ENCODE results near the gene BRPF1.

BRPF1 gene, protein sequence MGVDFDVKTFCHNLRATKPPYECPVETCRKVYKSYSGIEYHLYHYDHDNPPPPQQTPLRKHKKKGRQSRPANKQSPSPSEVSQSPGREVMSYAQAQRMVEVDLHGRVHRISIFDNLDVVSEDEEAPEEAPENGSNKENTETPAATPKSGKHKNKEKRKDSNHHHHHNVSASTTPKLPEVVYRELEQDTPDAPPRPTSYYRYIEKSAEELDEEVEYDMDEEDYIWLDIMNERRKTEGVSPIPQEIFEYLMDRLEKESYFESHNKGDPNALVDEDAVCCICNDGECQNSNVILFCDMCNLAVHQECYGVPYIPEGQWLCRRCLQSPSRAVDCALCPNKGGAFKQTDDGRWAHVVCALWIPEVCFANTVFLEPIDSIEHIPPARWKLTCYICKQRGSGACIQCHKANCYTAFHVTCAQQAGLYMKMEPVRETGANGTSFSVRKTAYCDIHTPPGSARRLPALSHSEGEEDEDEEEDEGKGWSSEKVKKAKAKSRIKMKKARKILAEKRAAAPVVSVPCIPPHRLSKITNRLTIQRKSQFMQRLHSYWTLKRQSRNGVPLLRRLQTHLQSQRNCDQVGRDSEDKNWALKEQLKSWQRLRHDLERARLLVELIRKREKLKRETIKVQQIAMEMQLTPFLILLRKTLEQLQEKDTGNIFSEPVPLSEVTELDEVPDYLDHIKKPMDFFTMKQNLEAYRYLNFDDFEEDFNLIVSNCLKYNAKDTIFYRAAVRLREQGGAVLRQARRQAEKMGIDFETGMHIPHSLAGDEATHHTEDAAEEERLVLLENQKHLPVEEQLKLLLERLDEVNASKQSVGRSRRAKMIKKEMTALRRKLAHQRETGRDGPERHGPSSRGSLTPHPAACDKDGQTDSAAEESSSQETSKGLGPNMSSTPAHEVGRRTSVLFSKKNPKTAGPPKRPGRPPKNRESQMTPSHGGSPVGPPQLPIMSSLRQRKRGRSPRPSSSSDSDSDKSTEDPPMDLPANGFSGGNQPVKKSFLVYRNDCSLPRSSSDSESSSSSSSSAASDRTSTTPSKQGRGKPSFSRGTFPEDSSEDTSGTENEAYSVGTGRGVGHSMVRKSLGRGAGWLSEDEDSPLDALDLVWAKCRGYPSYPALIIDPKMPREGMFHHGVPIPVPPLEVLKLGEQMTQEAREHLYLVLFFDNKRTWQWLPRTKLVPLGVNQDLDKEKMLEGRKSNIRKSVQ (N-terminal part only)

GRCh38 chr3:9731206-9732079 lies at the start of gene BRPF1:
BRPF1 (plus strand) TSS chr3:9731735; CDS start chr3:9734141, 2,406 bp downstream.
- peak; percentile 99 for DNase-seq

DNA sequence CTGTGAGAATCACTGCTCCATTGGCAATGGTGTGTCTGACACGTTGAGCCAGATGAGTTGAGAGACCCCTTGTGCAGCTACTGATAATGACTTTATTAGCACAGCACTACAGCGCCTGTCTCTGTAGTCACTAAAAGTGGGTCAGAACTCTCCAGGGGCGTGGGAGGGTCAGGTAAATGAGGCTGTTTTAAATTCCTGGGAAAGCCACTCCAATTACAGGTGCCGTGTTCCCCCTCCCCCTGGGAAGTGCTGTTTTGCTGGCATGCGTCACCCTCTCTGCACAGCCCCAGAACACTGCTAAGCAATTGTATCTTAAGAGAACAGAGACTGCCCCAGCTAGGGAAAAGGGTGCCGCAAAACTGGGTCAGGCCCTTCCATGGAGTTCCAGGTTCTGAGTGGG lies 49.4 kb upstream of the BRPF1 start:
- DNase-seq = no peak

DNA sequence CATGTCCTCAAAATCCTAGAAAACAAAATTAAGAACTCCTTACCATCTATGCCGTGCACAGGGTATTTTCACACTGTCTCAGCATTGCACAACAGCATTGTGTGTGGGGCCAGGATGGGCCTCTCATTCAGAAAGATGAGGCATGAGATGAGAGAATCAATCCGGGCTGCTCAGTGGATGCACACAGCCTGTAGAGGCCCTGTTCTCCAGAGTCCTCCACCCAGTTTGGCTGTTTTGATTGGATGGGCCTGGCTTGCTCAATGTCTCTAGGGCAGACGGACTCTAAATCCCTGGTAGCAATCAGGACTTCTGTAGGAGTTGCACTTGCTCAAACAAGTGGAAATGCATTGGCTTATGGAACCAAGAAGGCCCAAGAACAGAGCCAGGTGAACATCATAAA lies 48.1 kb upstream of the BRPF1 start:
- no peak for DNase-seq

DNA sequence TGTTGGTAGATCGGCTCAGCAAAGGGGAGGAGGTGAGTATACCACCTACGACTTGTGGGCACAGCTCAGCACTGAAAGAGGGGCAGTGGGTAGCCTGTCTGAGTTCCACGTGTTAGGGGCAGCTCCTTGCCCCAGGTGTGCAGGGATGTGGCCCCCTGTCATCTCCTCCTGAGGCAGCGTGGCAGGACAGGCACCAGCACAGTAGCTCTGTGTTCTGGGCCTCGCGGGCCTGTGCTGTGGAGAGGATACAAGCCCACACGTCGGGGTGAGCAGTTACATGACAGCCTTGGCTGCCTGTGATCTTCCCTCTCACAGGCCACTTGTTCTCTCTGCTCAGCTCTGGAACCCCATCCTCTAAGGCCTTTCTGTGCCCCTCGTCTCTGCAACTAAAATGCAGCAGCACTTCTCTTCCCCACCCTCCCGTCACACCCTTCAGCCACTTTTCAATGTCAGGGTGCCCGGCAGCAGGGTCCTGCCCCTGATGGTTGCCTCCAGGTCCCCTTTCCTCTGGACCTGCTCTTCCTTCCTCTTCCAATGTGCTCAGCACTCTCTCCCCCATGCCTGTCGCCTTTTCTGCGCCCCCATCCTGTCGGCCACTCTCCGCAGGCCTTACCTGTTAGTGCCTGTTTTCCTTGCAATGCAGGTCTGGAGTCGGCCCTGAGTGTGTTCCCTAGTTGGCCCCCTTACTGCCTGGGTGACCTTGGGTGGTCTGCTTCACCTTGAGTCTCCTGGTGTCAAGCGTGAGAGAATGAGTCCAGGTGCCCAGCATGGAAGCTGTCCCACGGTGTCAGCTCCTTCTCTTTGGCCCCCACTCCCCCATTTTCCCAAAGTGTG lies 46.1 kb upstream of the BRPF1 start:
- no peak for DNase-seq

DNA sequence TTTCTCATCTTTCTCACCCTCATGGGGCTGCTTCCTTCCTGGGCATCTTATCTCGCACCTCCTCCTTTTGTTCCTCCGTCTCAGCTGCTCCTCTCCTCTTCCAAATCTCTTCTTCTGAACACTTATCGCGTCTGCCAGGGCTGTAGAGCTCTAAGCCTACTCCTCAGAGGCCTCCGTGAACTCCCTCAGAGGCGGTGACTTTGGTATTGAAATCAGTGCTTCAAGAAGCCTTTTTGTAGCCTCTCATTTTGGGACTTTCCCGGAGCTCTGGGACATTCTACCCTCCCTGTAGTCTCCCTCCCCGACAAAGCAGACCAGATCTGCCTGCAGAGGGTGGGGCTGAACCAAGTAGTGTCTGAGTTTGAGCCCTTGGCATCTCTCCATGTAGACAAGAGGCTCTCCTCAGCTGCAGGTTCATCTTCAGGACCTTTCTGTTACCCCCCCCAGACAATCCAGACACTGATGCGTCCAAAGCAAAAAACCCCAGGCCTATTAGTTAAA lies 45.4 kb upstream of the BRPF1 start:
- DNase-seq = no peak

DNA sequence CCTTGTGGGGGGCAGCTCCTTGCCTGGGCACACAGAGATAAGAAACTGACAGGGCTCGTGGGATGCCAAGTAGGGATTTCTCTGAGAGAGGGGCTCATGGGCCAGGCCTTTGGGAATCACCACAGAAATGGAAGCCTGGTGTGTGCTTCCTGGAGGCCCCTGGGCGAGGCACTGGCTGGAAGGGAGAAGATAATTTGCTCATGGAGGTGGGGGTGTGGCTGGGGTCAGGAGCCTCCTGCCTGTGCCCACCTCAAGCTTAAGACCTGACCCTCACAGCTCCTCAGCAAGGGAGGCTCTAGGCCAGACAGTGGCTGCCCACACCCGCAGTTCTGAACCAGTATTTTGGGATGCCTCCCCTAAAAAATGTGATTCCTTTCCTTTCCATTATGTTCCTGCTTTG lies 44.8 kb upstream of the BRPF1 start:
- DNase-seq = no peak

DNA sequence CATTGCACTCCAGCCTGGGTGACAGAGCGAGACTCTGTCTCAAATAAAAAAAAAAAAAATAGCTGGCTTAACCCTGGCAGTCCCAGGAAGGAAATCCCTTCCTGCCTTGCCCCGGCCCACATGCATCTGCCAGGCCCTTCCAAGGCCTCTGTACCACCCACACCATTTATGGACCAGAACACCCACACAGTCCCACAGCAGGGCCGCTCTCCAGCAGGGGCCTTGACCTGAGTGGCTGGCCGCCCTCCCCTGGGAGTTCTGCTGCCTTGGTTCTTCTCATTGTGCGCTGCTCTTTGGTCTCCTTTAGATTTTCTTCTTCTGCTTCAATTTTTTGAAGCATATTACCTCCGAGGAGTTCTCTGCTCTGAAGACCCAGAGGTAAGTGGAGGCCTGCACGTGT lies 44.0 kb upstream of the BRPF1 start:
- no peak for DNase-seq

- DNase-seq = no peak
Observed at GRCh38 chr3:9688961-9689360, 42.6 kb upstream of the BRPF1 start.

DNA sequence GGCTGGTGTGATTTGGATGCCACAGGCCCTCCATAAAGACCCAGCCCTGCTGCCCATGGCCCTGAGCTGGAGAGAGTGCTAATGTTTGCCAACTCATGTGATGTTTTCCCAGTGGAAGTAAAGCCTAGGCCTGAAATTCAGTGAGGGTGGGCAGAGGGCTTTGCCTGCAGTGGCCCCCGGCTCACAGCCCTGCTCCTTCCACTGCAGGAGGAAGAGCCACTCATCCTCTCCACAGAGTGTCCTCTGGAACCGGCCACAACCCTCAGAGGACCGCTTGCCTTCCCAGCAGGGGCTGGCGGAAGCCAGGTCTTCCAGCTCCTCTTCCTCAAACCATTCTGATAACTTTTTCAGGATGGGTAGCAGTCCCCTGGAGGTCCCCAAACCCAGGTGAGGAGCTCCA lies 41.8 kb upstream of the BRPF1 start:
- DNase-seq = no peak

DNA sequence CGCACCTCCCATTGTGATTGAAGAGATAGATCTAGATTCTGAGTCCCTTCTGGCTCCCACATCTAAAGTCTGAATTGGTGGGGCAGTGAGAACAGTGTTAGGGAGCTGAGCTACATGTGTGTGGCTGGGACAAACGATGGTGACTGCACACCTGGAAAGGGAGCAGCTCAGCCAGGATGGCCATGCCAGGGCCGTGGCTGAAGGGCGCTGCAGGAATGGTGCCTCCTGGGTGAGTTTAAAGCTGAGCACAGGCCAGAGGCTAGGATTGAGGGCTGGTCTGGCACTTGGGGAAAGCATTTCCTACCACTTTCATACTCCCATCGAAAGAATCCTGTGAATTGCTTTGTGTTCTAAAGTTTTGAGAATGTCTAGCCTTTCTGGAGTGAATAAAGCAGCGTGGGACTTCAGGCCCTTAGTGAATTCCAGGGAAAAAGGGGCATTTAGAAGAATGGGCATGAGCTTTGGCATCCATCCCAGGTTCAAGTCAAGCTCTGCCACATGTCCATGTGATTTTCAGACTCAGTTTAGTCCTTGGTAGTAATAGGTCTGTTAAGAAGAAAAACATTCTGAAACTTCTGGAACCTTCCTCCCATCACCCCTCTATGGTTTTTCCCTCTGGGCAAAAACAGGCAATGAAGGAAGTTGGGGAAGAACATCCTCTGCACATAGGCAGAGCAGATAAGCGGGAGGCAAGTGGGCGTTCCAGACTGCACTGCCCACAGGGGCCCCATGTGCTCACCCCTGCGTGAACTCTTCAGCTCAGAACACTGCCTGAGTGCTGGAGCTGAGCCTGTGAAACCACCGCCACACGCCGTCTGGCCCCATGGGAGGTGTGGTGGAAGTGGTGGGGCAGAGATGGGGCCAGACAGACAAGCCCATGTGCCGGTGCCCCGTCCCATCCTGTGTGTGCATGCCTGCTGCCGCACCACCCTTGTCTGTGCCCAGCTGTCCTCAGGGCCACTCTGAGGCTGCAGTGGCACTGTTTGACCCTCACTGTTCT lies 40.8 kb upstream of the BRPF1 start:
- DNase-seq = no peak

GRCh38 chr3:9691636-9692035 lies 39.9 kb upstream of the BRPF1 start:
- no peak for DNase-seq

GRCh38 chr3:9692416-9692815 lies 39.1 kb upstream of the BRPF1 start:
- no peak for DNase-seq

DNA sequence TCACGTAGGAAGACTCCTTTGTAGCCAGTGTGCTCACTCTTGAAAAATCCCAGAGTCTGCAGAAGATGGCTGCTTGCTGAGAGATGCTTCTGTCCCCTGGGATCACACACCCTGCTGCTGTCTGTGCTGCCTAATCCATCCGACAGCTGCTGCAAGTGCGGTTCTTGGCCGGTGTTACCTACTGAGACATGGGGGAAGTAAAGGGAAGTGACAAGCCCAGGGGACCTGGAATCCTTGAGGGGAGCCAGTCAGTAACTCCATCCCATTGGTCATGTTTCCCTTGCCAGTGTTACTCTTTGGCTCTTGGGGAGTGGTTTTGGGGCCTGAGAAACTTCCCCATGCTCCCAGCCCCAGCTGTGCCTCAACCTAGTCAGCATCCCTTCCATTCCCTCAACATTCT lies 36.2 kb upstream of the BRPF1 start:
- no peak for DNase-seq

- DNase-seq = no peak
Observed at GRCh38 chr3:9695746-9696145, 35.8 kb upstream of the BRPF1 start.

DNA sequence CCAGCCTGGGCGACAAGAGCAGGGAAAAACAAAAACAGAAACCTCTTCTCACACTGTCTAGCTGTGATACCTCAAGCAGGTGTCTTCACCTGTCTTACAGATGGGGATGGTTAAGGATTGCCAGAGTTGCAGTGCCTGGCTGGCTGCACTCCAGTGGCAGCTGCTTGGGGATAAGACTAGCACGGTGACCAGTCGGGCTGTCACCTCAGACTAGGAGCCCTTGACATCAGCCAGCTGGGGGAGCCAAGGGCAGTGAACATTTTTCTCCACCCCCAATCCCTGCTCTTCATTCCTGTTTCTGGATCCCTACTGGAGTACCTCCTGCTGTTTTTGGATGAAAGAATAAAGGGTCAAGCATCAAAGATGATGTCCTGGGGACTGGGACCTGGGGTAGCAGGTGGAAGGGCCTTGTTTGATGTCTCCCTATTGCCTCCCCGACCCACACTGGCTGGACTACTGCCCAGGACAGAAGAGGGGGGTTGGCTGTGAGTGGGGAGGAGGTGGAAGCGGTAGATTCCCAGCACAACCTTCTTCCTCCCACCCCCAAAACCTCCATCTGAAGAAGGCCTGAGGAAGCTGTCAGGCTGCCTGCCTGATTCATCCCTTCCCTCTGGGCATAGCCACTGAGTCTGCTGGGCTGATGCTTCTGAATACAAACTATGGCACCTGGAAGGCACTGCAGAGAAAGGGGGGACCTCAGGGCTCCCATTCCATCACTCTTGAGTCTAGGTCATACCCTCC lies 34.9 kb upstream of the BRPF1 start:
- DNase-seq = no peak

GRCh38 chr3:9697892-9698291 lies 33.6 kb upstream of the BRPF1 start:
- no peak for DNase-seq

DNA sequence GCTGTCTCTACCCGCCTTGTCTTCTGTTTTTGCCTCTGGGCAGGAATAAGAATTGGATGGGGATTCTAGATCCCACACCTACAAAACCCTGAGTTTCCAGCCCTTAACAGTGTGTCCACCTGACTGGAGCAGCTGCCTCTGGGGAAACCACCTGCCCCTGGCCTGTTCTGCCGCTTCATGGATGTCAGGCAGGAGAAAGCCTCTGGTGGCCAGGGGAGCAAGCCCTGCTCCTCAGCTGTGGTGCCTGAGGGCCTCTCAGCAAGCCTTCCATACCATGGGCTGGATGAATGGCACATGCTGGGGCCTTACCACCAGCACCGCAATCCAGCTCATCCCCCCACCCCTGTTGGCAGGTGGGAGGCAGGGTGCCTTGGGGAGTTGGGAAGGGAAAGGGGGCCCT lies 33.2 kb upstream of the BRPF1 start:
- no peak for DNase-seq

DNA sequence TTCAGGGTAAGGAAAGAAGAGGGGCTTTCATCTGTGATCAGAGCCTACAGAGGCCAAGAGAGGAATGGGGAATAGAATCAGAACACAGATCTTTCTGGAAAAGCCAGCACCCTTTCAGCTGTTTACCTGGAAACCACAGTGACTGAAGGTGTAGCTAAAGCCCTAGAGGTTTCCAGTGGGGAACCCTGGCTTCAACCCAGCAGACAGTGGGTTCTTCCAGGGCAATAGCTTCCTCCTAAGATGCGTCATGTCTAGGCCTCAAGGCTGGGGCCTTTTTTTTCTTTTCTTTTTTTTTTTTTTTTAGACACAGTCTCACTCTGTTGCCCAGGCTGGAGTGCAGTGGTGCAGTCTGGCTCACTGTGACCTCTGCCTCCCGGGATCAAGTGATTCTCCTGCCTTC lies 31.0 kb upstream of the BRPF1 start:
- no peak for DNase-seq

DNA sequence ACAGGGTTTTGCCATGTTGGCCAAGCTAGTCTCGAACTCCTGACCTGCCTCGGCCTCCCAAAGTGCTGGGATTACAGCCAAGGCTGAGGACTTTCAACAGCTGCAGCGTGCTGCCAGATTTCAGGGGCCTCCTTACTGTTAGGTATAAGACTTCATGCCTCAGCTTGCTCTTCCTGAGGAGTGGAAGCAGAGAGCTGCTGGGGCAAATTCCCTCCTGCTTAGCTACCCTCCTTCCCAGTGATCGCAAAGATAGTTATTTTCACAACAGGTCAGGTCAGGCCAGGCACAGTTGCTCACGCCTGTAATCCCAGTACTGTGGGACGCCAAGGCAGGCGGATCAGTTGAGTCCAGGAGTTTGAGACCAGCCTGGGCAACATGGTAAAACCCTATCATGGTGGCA lies 30.5 kb upstream of the BRPF1 start:
- no peak for DNase-seq
